NT2/D1 (cell line): ENCODE data around the gene FILIP1L.

Experiments used
- YY1 ChIP-seq: IDR thresholded peaks from 2 replicates; pipeline ENCODE4 v1.6.1; 2011; ENCODE audit not compliant: insufficient read length, insufficient read depth
- ZNF274 ChIP-seq: IDR thresholded peaks from 2 replicates; pipeline ENCODE4 v1.6.1; 2011; ENCODE audit warnings: mild to moderate bottlenecking, low read depth, low read length

DNA sequence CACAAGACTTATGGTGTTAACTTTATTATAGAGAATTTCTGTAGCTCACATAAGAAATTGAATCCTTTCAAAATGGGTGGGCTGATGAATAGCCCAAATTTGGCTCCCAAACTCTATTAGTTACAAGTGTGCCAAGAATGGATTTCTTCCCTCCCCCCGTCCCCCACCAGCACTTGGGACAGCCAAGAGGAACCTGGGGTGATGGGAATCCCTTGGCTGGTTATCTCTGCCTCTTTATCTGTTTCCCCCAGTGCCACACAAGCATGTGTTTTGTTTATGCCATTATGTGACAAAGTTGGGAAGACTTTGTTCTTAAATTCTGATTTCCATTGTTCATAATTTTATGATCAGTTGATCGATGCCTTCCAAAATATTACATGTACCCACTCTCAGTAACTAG, 268.3 kb downstream of the FILIP1L start:
- TF ChIP-seq ZNF274: no peak
- no peak for TF ChIP-seq YY1
